ENCODE results near the gene TJAP1.

DNA sequence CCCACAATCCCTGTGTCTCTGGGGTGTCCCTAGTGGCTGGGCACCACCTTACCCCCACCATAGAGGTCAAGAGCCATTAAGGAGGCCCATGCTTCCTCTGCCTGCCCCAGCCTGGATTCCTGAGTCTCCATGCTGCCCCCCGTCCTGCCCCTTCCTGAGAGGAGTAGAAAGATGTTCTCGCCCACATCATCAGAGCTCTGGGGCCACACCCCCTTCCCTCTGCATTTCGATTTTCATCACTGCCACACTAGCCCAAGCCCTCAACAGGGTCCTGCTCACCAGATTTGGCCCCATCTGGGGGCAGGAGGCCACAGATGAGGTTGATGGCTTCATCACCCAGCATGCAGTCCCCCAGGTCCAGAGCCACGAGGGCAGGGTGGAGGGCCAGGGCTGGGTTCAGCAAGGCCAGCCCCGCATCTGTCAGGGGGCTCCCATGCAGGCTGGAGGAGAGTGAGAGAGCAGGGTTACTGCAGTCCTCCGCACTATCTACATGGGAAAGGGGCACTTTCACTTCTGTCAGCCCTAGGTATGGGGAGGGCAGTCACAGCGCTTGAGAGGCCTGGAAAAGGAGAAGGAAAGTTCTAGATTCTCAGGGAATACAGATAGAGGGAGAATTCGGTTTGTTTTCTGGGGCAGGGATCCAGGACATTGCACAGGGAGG is 31.2 kb downstream of the TJAP1 start:
- TF ChIP-seq, protein P1, sequence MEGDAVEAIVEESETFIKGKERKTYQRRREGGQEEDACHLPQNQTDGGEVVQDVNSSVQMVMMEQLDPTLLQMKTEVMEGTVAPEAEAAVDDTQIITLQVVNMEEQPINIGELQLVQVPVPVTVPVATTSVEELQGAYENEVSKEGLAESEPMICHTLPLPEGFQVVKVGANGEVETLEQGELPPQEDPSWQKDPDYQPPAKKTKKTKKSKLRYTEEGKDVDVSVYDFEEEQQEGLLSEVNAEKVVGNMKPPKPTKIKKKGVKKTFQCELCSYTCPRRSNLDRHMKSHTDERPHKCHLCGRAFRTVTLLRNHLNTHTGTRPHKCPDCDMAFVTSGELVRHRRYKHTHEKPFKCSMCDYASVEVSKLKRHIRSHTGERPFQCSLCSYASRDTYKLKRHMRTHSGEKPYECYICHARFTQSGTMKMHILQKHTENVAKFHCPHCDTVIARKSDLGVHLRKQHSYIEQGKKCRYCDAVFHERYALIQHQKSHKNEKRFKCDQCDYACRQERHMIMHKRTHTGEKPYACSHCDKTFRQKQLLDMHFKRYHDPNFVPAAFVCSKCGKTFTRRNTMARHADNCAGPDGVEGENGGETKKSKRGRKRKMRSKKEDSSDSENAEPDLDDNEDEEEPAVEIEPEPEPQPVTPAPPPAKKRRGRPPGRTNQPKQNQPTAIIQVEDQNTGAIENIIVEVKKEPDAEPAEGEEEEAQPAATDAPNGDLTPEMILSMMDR (IDR thresholded peaks at IDR 0.05; ENCODE audit: borderline replicate concordance, extremely low read depth, low read length, poor library complexity, severe bottlenecking), result no peak
- TF ChIP-seq EZH2 (IDR thresholded peaks at IDR 0.05; ENCODE audit: borderline replicate concordance, low read depth, low read length, severe bottlenecking), result no peak

All from DND-41 (cell line).